WTC11 (cell line): ENCODE data around the gene CDH12. TPM values are rescaled to one million over a fixed set of nuclear protein-coding genes. Genes with fewer than 3 reads are reported as not detected.

Experiments
- ATAC-seq: fragments of 200-7000 bp; cut with Tn5 transposase; 2 replicates; pipeline ENCODE4 v1.10.0; 2021; ENCODE audit warnings: mild to moderate bottlenecking, moderate library complexity
- CTCF ChIA-PET: fragments of 300-600 bp; sonication (Branson Sonifier 250); formaldehyde crosslinking; loops from one replicate; lab custom pipeline; 2021; ENCODE audit warnings: antibody characterized with exemption; lab: Charles Lee
- POLR2A ChIA-PET: fragments of 350-600 bp; sonication (Branson Sonifier 250); formaldehyde crosslinking; loops from one replicate; lab custom pipeline; 2021; ENCODE audit warnings: antibody characterized with exemption; lab: Charles Lee
- DNase-seq: peaks from one replicate; pipeline ENCODE4 v3.0.0; 2021; ENCODE audit warnings: low spot score
- H3K27ac Mint-ChIP-seq: 2 replicates; pipeline ENCODE4 v1.8.0; 2021; ENCODE audit warnings: mixed read lengths
- H3K27me3 Mint-ChIP-seq: 2 replicates; pipeline ENCODE4 v1.8.0; 2021; ENCODE audit warnings: low read depth, mild to moderate bottlenecking, moderate library complexity, mixed read lengths
- H3K36me3 Mint-ChIP-seq: 2 replicates; pipeline ENCODE4 v1.8.0; 2021; ENCODE audit warnings: mixed read lengths
- H3K4me1 Mint-ChIP-seq: 2 replicates; pipeline ENCODE4 v1.8.0; 2022; ENCODE audit warnings: mixed read lengths
- H3K4me3 Mint-ChIP-seq: 2 replicates; pipeline ENCODE4 v1.8.0; 2021; ENCODE audit warnings: mild to moderate bottlenecking, moderate library complexity, mixed read lengths
- H3K9me3 Mint-ChIP-seq: 2 replicates; pipeline ENCODE4 v1.8.0; 2021; ENCODE audit warnings: mixed read lengths
- ARID4B ChIP-seq: sonication (generic); formaldehyde crosslinking; IDR thresholded peaks from 2 replicates; pipeline ENCODE4 v1.8.0; 2023; ENCODE audit warnings: missing genetic modification reagents, mild to moderate bottlenecking, borderline replicate concordance
- E2F4 ChIP-seq: sonication (generic); formaldehyde crosslinking; IDR thresholded peaks from 2 replicates; pipeline ENCODE4 v1.8.1; 2022; ENCODE audit warnings: low read depth, mild to moderate bottlenecking, moderate library complexity, missing genetic modification reagents, borderline replicate concordance
- GTF2I ChIP-seq: fragments of 250-450 bp; sonication (Bioruptor Pico); conservative IDR thresholded peaks from 2 replicates; pipeline ENCODE4 v1.4.0; 2021; ENCODE audit warnings: mild to moderate bottlenecking
- KAT7 ChIP-seq: sonication (generic); formaldehyde crosslinking; IDR thresholded peaks from 2 replicates; pipeline ENCODE4 v1.8.1; 2023; ENCODE audit warnings: missing genetic modification reagents, mild to moderate bottlenecking, borderline replicate concordance
- NFATC4 ChIP-seq: fragments of 250-450 bp; sonication (Bioruptor Pico); IDR thresholded peaks from 2 replicates; pipeline ENCODE4 v1.9.0; 2021; ENCODE audit warnings: mild to moderate bottlenecking
- NR1H2 ChIP-seq: sonication (generic); formaldehyde crosslinking; IDR thresholded peaks from 2 replicates; pipeline ENCODE4 v1.9.0; 2021; ENCODE audit warnings: mild to moderate bottlenecking, moderate library complexity, missing genetic modification reagents
- RORB ChIP-seq: fragments of 250-450 bp; sonication (Bioruptor Pico); IDR thresholded peaks from 2 replicates; pipeline ENCODE4 v1.9.0; 2021; ENCODE audit warnings: mild to moderate bottlenecking
- SMAD3 ChIP-seq: sonication (generic); formaldehyde crosslinking; IDR thresholded peaks from 2 replicates; pipeline ENCODE4 v1.8.0; 2022; ENCODE audit warnings: missing genetic modification reagents, mild to moderate bottlenecking, borderline replicate concordance
- TEAD1 ChIP-seq: sonication (generic); formaldehyde crosslinking; IDR thresholded peaks from 2 replicates; pipeline ENCODE4 v1.8.0; 2022; ENCODE audit warnings: mild to moderate bottlenecking, missing genetic modification reagents
- ZMAT4 ChIP-seq: fragments of 250-450 bp; sonication (Bioruptor Pico); IDR thresholded peaks from 2 replicates; pipeline ENCODE4 v1.9.0; 2021; ENCODE audit warnings: mild to moderate bottlenecking
- ZNF138 ChIP-seq: sonication (generic); formaldehyde crosslinking; conservative IDR thresholded peaks from 2 replicates; pipeline ENCODE4 v1.8.1; 2022; ENCODE audit warnings: mild to moderate bottlenecking, moderate library complexity, missing genetic modification reagents
- ZNF423 ChIP-seq: fragments of 250-450 bp; sonication (Bioruptor Pico); IDR thresholded peaks from 2 replicates; pipeline ENCODE4 v2.1.2; 2022; ENCODE audit warnings: mild to moderate bottlenecking, moderate library complexity
- total RNA-seq: library from RNA; stranded (reverse); gene quantifications from 3 replicates; pipeline ENCODE4 v1.2.3, GENCODE V29; 2021
- TF ChIP-seq, protein P1 (sequence below): sonication (generic); formaldehyde crosslinking; conservative IDR thresholded peaks from 2 replicates; pipeline ENCODE4 v1.8.1; 2022; ENCODE audit warnings: mild to moderate bottlenecking, missing genetic modification reagents
- TF ChIP-seq, protein P2 (sequence below): sonication (generic); formaldehyde crosslinking; IDR thresholded peaks from 2 replicates; pipeline ENCODE4 v1.8.1; 2023; ENCODE audit warnings: mild to moderate bottlenecking, moderate library complexity, missing genetic modification reagents
- TF ChIP-seq, protein P3 (sequence below): sonication (generic); formaldehyde crosslinking; conservative IDR thresholded peaks from 2 replicates; pipeline ENCODE4 v1.8.1; 2023; ENCODE audit warnings: mild to moderate bottlenecking, low read depth, missing genetic modification reagents, moderate library complexity
- TF ChIP-seq, protein P4 (sequence below): sonication (generic); formaldehyde crosslinking; IDR thresholded peaks from 2 replicates; pipeline ENCODE4 v1.8.1; 2022; ENCODE audit warnings: mild to moderate bottlenecking, missing genetic modification reagents, moderate library complexity, borderline replicate concordance

Gene CDH12
- total RNA-seq, 1 experiment from 2014 or later: not detected

DNA sequence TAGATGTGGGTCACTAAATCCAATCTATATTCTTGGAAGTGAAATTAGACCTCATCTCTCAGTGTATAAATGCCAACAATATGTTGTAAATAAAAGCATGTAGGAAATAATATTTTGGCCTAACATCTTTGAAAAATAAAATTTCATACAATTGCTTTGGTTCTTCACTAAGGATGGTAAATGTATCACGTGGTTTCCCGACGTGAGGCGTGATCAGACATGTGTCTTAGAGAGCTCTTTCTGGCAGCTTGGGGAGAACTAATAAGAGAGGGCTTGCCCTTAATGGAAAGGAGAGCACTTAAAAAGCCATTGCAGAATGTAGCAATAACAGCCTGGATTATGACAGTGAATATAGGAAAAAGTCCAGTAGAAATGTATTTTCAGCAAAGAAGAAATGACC lies 602.6 kb downstream of the CDH12 start:
- ATAC-seq (no peak), DNase-seq (no peak)
- no peaks in the 10 kb centered on the region for H3K9me3 Mint-ChIP-seq
- H3K27me3 Mint-ChIP-seq: no peaks in the 10 kb centered on the region
- ChIA-PET POLR2A (no interaction called here), CTCF (no interaction called here)
- no peak overlapping the region for H3K4me3 Mint-ChIP-seq
- H3K4me1 Mint-ChIP-seq: peaks cover 7% of the 10 kb centered on the region; the same call in 1 of the 2 replicates
- TF ChIP-seq, protein P1, sequence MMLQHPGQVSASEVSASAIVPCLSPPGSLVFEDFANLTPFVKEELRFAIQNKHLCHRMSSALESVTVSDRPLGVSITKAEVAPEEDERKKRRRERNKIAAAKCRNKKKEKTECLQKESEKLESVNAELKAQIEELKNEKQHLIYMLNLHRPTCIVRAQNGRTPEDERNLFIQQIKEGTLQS (CRISPR knock-in tag): no peak
- no peak for TF ChIP-seq E2F4 (CRISPR knock-in tag)
- no peak for TF ChIP-seq ZNF138 (CRISPR knock-in tag)
- no peak for TF ChIP-seq ZNF423
- TF ChIP-seq GTF2I: no peak
- TF ChIP-seq SMAD3 (CRISPR knock-in tag): no peak
- TF ChIP-seq ZMAT4 (CRISPR knock-in tag): no peak
- no peak for TF ChIP-seq ARID4B (CRISPR knock-in tag)
- TF ChIP-seq NFATC4 (CRISPR knock-in tag): no peak
- no peak for TF ChIP-seq TEAD1 (CRISPR knock-in tag)
- H3K36me3 Mint-ChIP-seq: no peaks in the 10 kb centered on the region
- H3K27ac Mint-ChIP-seq: no peak overlapping the region

- no peak for TF ChIP-seq RORB
- no peak for TF ChIP-seq NR1H2 (CRISPR knock-in tag)
- TF ChIP-seq ARID4B (CRISPR knock-in tag): no peak
- TF ChIP-seq, protein P2, sequence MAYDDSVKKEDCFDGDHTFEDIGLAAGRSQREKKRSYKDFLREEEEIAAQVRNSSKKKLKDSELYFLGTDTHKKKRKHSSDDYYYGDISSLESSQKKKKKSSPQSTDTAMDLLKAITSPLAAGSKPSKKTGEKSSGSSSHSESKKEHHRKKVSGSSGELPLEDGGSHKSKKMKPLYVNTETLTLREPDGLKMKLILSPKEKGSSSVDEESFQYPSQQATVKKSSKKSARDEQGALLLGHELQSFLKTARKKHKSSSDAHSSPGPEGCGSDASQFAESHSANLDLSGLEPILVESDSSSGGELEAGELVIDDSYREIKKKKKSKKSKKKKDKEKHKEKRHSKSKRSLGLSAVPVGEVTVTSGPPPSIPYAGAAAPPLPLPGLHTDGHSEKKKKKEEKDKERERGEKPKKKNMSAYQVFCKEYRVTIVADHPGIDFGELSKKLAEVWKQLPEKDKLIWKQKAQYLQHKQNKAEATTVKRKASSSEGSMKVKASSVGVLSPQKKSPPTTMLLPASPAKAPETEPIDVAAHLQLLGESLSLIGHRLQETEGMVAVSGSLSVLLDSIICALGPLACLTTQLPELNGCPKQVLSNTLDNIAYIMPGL (CRISPR knock-in tag): no peak
- TF ChIP-seq, protein P3, sequence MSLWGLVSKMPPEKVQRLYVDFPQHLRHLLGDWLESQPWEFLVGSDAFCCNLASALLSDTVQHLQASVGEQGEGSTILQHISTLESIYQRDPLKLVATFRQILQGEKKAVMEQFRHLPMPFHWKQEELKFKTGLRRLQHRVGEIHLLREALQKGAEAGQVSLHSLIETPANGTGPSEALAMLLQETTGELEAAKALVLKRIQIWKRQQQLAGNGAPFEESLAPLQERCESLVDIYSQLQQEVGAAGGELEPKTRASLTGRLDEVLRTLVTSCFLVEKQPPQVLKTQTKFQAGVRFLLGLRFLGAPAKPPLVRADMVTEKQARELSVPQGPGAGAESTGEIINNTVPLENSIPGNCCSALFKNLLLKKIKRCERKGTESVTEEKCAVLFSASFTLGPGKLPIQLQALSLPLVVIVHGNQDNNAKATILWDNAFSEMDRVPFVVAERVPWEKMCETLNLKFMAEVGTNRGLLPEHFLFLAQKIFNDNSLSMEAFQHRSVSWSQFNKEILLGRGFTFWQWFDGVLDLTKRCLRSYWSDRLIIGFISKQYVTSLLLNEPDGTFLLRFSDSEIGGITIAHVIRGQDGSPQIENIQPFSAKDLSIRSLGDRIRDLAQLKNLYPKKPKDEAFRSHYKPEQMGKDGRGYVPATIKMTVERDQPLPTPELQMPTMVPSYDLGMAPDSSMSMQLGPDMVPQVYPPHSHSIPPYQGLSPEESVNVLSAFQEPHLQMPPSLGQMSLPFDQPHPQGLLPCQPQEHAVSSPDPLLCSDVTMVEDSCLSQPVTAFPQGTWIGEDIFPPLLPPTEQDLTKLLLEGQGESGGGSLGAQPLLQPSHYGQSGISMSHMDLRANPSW (CRISPR knock-in tag): no peak
- TF ChIP-seq KAT7 (CRISPR knock-in tag): no peak
- TF ChIP-seq, protein P4, sequence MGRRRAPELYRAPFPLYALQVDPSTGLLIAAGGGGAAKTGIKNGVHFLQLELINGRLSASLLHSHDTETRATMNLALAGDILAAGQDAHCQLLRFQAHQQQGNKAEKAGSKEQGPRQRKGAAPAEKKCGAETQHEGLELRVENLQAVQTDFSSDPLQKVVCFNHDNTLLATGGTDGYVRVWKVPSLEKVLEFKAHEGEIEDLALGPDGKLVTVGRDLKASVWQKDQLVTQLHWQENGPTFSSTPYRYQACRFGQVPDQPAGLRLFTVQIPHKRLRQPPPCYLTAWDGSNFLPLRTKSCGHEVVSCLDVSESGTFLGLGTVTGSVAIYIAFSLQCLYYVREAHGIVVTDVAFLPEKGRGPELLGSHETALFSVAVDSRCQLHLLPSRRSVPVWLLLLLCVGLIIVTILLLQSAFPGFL (CRISPR knock-in tag): no peak
These were observed 603.9 kb downstream of the CDH12 start for GRCh38 chr5:22249209-22249729.

More at GRCh38 chr5:22249209-22249729, 603.9 kb downstream of the CDH12 start:
- ATAC-seq (no peak), DNase-seq (no peak)
- ChIA-PET POLR2A (no interaction called here), CTCF (no interaction called here)
- Mint-ChIP-seq H3K27me3 (no peaks in the 10 kb centered on the region), H3K4me3 (no peak overlapping the region), H3K36me3 (no peaks in the 10 kb centered on the region), H3K9me3 (no peaks in the 10 kb centered on the region), H3K27ac (no peak overlapping the region), H3K4me1 (peaks cover 7% of the 10 kb centered on the region; the same call in 1 of the 2 replicates)
